OCI-LY3 (cell line): ENCODE data around the gene FASLG.

Experiments used
- CTCF ChIP-seq: fragments of 200-600, 300-600 bp; sonication (generic); IDR thresholded peaks from 2 replicates; pipeline ENCODE4 v1.5.1; 2014; ENCODE audit warnings: antibody characterized with exemption, low read length, low read depth
- EZH2phosphoT487 ChIP-seq: fragments of 200-600 bp; shearing (Covaris generic); IDR thresholded peaks from 2 replicates; pipeline ENCODE4 v1.6.1; 2018; ENCODE audit warnings: antibody characterized with exemption, mixed run types, low read depth

- TF ChIP-seq CTCF (no peak), EZH2phosphoT487 (no peak)
These were observed 29.7 kb upstream of the FASLG start for GRCh38 chr1:172629170-172629569.
